Activated T-cell treated with anti-CD3 and anti-CD28 coated beads for 24 hours (primary cell): ENCODE measurements around the gene SPIB.
"Not testable (repeated sequence)": the region's sequence is repeated elsewhere in the genome, so short reads cannot be mapped to it uniquely, and the experiment has no call there.

Experiments
- DNase-seq: peaks from one replicate; pipeline ENCODE4 v3.0.0-alpha.2; 2020; ENCODE audit warnings: low read depth

SPIB gene

GRCh38 chr19:50418176-50419021 lies at the start of gene SPIB:
TSS of gene SPIB (plus strand) at chr19:50418938. CDS start at chr19:50418963, 25 bp downstream.
- no peak for DNase-seq

GRCh38 chr19:50371914-50372475 lies 46.7 kb upstream of the SPIB start:
- DNase-seq: no peak

DNA sequence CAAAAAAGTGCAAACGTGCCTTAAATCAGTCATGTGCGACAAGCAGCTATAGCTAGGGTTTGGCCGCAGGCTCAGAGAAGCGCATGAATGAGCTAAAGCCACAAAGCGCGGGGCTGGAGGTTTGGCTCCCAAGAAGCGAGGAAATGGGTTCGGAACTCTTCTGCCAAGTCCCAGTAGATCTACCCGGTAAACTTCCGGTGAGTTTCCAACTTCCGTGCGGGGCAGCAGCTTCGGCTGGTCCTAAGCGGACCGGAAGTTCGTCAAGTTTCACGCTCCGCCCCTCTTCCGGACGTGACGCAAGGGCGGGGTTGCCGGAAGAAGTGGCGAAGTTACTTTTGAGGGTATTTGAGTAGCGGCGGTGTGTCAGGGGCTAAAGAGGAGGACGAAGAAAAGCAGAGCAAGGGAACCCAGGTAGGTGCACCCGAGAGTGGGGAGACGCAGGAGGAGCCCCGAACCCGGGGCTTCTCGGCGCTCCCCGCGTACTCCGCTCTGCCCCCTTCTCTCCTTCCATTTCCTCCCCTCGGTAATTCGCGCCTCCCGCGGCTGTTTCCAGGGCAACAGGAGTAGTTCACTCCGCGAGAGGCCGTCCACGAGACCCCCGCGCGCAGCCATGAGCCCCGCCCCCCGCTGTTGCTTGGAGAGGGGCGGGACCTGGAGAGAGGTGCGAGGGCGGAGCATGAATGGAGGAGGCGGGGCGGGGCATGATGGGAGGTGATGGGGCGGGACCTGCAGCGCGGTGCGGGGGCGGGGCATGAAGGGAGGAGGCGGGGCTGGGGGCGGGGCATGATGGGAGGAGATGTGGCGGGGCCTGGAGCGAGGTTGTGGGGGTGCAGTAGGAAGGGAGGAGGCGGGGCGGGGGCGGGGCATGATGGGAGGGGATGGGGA lies 42.3 kb upstream of the SPIB start, which contains the start of gene NR1H2:
TSS of gene NR1H2 (plus strand) at position 292 of the 885 bp plus-strand sequence. CDS start 1,149 bp downstream, outside the sequence.
- DNase-seq: peak; percentile 95

GRCh38 chr19:50377051-50377461 lies 41.7 kb upstream of the SPIB start:
- no peak for DNase-seq

GRCh38 chr19:50377517-50377916 lies 41.2 kb upstream of the SPIB start:
- DNase-seq: no peak

- no peak for DNase-seq
These were observed 40.4 kb upstream of the SPIB start for GRCh38 chr19:50378169-50378862.

- no peak for DNase-seq
These were observed 39.9 kb upstream of the SPIB start for GRCh38 chr19:50378863-50379236.

- no peak for DNase-seq
These were observed 39.1 kb upstream of the SPIB start for GRCh38 chr19:50379602-50380001.

- DNase-seq: no peak
These were observed 38.6 kb upstream of the SPIB start for GRCh38 chr19:50380137-50380536.

DNA sequence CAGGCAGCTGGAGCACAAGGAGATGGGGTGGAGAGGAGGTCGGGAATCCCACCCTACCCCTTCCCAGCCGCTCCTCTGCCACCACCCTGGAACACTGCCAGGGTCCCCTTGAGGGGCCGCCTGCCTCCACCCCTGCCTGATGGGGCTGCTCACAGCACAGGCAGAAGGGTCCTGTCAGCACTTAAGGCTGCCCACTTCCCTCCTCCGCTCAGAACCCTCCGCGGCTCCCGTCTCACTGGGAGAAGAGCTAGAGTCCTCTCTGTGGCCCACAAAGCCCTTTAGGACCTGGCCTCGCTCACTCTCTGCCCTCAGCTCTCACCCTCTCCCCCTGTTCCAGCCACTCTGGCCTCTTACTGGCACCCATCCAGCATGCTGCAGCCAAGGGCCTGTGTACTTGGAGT lies 38.0 kb upstream of the SPIB start:
- DNase-seq: no peak

- DNase-seq: no peak
These were observed 36.6 kb upstream of the SPIB start for GRCh38 chr19:50381881-50382729.

DNA sequence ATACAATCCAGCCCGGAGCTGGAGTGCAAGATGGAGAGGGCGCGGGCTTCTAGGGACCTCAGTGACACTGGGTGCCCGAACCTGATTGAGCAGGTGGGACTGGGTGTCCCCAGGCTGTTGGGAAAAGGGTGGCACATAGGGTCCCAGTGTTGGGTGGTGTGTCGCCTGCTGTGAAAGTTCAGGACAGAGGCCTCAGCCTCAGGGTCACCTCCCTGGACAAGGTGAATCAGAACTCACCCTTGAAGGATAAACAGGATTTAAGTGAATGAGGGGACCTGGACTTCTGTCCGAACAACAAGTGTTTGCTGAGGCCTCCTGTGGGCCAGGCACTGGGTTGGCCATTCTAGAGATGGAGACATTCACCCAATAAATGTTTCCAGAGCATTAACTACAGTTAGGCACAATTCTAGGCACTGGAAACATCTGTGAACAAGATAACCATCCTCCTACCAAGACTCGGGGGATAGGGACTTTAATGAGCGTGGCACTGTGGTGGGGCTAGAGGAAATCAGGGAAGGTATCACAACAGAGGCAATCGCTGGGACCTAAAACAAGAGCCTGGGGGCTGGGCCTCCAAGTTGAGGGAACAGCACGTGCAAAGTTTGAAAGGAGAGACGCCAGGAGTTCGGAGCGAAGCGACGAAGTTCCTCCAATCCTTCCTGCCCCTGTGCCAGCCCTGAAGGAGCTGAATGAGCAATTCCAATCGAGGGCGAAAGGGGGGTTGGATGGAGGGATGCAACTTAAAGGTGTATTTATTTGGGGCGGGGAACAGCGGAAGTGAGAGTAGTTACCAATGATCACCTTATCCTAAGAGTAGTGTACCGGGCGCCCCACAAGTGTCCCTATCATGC lies 35.5 kb upstream of the SPIB start:
- DNase-seq: no peak

- peak; percentile 99 for DNase-seq
These were observed 34.7 kb upstream of the SPIB start, which contains the start of gene POLD1 for GRCh38 chr19:50383852-50384684. TSS of gene POLD1 (plus strand) at chr19:50384347. CDS start at chr19:50398852, 14,505 bp downstream.

- DNase-seq: no peak
These were observed 33.8 kb upstream of the SPIB start for GRCh38 chr19:50384685-50385535.

DNA sequence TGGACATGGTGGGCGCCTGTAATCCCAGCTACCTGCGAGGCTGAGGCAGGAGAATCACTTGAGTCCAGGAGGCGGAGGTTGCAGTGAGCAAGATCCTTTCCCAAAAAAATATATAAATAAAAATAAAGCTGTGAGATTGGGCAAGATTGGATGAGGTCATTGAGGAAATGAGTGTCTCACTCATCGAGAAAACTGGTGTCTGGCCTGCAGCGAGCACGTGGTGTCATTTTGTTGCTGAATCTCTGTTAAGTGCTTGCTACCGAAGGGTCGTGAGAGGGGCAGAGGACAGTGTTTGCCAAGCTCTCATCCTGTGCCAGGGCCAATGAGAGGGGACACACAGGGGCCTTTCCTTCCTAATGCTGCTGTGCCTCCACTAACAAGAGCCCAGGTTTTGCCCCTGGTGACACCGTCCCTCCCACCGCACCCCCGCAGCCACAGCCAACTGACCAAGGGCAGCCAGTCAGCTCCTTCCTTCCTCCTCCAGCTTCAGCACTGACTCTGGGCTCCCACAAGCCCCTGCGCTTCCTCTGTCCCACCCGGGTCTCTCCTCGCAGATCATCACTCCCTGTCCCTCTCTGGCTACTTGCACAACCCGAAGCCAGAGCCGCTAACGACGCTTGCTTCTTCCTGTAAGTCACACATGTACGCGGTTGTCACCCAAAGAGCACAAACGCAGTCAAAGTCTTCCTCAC lies 31.4 kb upstream of the SPIB start:
- DNase-seq: no peak

DNA sequence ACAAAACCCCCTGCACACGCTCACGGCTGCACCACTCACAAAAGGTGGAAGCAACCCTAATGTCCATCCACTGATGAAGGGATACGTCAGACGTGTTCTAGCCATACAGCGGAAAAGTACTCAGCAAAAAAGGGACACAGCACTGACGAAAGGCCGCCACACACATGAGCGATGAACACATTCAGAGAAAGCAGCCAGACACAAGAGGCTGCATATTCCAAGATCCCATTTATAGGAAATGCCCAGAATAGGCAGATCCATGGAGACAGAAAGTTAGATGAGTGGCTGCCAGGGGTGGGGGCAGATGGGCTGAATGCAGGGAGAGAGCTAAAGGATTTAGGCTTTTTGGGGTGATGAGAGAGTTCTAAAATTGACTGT lies 30.9 kb upstream of the SPIB start:
- DNase-seq: no peak

DNA sequence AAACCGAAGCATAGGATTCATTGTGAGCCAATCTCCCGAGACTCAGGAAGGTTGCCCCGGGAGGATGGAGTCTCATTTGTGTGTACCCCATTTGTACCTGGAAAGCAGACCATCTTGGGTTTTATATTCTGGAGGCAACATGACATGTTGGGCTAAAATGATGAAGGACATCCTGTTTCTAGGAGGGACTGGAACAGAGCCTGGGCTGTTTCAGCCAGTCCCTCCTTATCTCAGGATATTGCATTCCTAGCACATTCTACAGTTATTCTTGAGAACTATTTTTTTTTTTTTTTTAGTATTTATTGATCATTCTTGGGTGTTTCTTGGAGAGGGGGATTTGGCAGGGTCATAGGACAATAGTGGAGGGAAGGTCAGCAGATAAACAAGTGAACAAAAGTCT lies 28.4 kb upstream of the SPIB start:
- DNase-seq: not testable (repeated sequence)
